Loucy (cell line): ENCODE measurements around the gene SYNE2.

Experiments used
- EZH2phosphoT487 ChIP-seq: fragments of 200-600 bp; IDR thresholded peaks from 2 replicates; pipeline ENCODE4 v1.6.1; 2018; ENCODE audit warnings: antibody characterized with exemption, mild to moderate bottlenecking, moderate library complexity, borderline replicate concordance
- TF ChIP-seq, protein P1 (sequence below): fragments of 200-600 bp; sonication (generic); conservative IDR thresholded peaks from 2 replicates; pipeline ENCODE4 v1.5.1; 2014; ENCODE audit warnings: mild to moderate bottlenecking, antibody characterized with exemption, low read length

GRCh38 chr14:63960926-63961567 lies 108.2 kb downstream of the SYNE2 start:
- TF ChIP-seq, protein P1, sequence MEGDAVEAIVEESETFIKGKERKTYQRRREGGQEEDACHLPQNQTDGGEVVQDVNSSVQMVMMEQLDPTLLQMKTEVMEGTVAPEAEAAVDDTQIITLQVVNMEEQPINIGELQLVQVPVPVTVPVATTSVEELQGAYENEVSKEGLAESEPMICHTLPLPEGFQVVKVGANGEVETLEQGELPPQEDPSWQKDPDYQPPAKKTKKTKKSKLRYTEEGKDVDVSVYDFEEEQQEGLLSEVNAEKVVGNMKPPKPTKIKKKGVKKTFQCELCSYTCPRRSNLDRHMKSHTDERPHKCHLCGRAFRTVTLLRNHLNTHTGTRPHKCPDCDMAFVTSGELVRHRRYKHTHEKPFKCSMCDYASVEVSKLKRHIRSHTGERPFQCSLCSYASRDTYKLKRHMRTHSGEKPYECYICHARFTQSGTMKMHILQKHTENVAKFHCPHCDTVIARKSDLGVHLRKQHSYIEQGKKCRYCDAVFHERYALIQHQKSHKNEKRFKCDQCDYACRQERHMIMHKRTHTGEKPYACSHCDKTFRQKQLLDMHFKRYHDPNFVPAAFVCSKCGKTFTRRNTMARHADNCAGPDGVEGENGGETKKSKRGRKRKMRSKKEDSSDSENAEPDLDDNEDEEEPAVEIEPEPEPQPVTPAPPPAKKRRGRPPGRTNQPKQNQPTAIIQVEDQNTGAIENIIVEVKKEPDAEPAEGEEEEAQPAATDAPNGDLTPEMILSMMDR = no peak
- TF ChIP-seq EZH2phosphoT487 = no peak
